Measurements from ENCODE around the gene TMEM119.

DNA sequence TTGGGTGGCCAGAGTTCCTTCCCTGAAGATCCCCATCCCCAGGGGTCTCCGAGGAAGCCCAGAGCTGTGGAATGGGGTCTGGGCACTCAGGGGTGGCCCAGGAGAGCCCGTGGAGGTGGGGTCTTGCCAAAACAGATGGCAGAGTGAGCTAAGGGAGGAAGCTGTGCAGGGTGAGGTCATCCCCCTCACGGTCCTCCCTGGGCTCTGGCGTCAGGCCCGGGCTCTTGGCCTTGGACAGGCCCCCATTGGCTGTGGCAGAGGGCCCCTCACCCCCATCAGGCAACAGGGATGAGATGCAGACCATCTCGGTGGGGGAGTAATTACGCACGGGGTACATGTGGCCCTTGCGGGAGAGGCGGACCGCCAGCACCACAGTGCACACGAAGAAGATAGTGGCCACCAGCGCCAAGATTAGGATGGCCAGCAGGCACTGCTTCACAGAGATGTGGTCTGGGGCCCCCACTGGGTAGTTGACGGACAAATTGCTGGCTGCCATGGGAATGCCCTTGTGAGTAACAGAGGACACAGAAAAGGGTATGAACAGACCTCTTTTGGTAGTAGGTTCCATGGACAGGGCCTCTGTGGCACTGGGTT lies 25.1 kb upstream of the TMEM119 start:
- TF ChIP-seq POLR2AphosphoS5 (IDR thresholded peaks at IDR 0.05) = no peak
- TF ChIP-seq, protein P1, sequence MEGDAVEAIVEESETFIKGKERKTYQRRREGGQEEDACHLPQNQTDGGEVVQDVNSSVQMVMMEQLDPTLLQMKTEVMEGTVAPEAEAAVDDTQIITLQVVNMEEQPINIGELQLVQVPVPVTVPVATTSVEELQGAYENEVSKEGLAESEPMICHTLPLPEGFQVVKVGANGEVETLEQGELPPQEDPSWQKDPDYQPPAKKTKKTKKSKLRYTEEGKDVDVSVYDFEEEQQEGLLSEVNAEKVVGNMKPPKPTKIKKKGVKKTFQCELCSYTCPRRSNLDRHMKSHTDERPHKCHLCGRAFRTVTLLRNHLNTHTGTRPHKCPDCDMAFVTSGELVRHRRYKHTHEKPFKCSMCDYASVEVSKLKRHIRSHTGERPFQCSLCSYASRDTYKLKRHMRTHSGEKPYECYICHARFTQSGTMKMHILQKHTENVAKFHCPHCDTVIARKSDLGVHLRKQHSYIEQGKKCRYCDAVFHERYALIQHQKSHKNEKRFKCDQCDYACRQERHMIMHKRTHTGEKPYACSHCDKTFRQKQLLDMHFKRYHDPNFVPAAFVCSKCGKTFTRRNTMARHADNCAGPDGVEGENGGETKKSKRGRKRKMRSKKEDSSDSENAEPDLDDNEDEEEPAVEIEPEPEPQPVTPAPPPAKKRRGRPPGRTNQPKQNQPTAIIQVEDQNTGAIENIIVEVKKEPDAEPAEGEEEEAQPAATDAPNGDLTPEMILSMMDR (IDR thresholded peaks at IDR 0.05) = no peak
